ENCODE data around the gene NLGN4X.
"Not testable (repeated sequence)": the region's sequence is repeated elsewhere in the genome, so short reads cannot be mapped to it uniquely, and the experiment has no call there.

NLGN4X gene

GRCh38 chrX:6015423-6015822 lies 213.2 kb downstream of the NLGN4X start:
- no peak for DNase-seq

GRCh38 chrX:6012357-6012756 lies 216.3 kb downstream of the NLGN4X start:
- no peak for DNase-seq

- DNase-seq, result no peak
Measured at GRCh38 chrX:6005856-6006255, 222.8 kb downstream of the NLGN4X start.

- no peak for DNase-seq
Measured at GRCh38 chrX:6004529-6004928, 224.1 kb downstream of the NLGN4X start.

GRCh38 chrX:6002056-6002455 lies 226.6 kb downstream of the NLGN4X start:
- no peak for DNase-seq

GRCh38 chrX:5998901-5999300 lies 229.8 kb downstream of the NLGN4X start:
- DNase-seq, result no peak

- DNase-seq, result no peak
Measured at GRCh38 chrX:5998456-5998855, 230.2 kb downstream of the NLGN4X start.

GRCh38 chrX:5991393-5991792 lies 237.3 kb downstream of the NLGN4X start:
- no peak for DNase-seq

GRCh38 chrX:5979338-5979737 lies 249.3 kb downstream of the NLGN4X start:
- no peak for DNase-seq

GRCh38 chrX:5976332-5976731 lies 252.3 kb downstream of the NLGN4X start:
- no peak for DNase-seq

- no peak for DNase-seq
Measured at GRCh38 chrX:5971300-5971699, 257.4 kb downstream of the NLGN4X start.

GRCh38 chrX:5965406-5965805 lies 263.3 kb downstream of the NLGN4X start:
- no peak for DNase-seq

- no peak for DNase-seq
Measured at GRCh38 chrX:5959286-5959685, 269.4 kb downstream of the NLGN4X start.

GRCh38 chrX:5958523-5958922 lies 270.1 kb downstream of the NLGN4X start:
- DNase-seq, result no peak

- DNase-seq, result no peak
Measured at GRCh38 chrX:5957506-5957905, 271.2 kb downstream of the NLGN4X start.

- no peak for DNase-seq
Measured at GRCh38 chrX:5936438-5936837, 292.2 kb downstream of the NLGN4X start.

- no peak for DNase-seq
Measured at GRCh38 chrX:5928224-5928623, 300.4 kb downstream of the NLGN4X start.

- no peak for DNase-seq
Measured at GRCh38 chrX:5916945-5917344, 311.7 kb downstream of the NLGN4X start.

- no peak for DNase-seq
Measured at GRCh38 chrX:5915783-5916182, 312.9 kb downstream of the NLGN4X start.

- no peak for DNase-seq
Measured at GRCh38 chrX:5907207-5907606, 321.5 kb downstream of the NLGN4X start.

- not testable (repeated sequence) for DNase-seq
Measured at GRCh38 chrX:5903586-5904190, 325.0 kb downstream of the NLGN4X start.

- no peak for DNase-seq
Measured at GRCh38 chrX:5898463-5898862, 330.2 kb downstream of the NLGN4X start.

- no peak for DNase-seq
Measured at GRCh38 chrX:5891378-5891777, 337.3 kb downstream of the NLGN4X start.

GRCh38 chrX:5876984-5877596 lies 351.6 kb downstream of the NLGN4X start:
- DNase-seq, result no peak

- DNase-seq, result no peak
Measured at GRCh38 chrX:5870238-5870637, 358.4 kb downstream of the NLGN4X start.
